GM21367 (cell line): ENCODE data around the gene INO80B.
A peak's percentile ranks its signal among the peaks of the same experiment; 100 is the strongest.

Experiments used
- ATAC-seq: cut with Tn5 transposase; IDR thresholded peaks from one replicate; pipeline ENCODE4 v1.9.1; 2021; ENCODE audit not compliant: unreplicated experiment

The INO80B gene

GRCh38 chr2:74500578-74500946, 45.7 kb downstream of the INO80B start:
- no peak for ATAC-seq

DNA sequence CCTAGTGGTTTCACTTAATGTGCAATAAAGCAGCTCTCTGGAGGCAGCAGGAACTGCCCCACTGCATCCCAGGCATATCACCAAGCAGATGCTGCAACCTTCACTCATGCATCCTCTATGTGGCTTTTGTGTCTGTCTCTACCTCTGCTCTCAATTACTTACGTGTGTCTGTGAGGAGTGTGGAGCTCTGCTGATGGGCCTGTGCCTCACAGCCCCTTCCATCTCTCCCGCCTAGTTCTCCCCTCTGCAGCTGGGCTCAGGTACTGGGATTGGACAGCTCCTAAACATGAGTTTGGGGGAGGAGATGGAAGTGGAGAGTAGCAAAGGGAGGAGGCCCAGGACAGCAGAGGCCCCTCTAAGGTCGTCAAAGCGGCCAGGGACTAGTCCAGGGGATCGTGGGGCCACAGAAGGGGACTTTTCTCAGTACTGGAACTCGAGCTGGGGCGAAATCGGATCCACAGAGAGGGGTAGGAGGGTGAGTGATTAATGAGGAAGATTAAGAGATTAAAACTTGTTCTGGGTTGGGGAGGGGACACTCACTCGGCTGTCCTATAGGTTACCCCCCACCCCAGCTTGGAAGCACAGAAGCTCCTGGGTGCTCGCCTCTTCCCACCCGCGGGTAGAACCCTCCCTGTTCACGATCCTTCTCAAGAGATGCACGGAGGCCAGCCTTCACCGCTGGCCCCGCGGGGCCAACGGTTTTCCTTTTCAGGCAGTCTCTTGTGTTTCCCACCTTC, 46.6 kb downstream of the INO80B start:
- ATAC-seq: no peak

DNA sequence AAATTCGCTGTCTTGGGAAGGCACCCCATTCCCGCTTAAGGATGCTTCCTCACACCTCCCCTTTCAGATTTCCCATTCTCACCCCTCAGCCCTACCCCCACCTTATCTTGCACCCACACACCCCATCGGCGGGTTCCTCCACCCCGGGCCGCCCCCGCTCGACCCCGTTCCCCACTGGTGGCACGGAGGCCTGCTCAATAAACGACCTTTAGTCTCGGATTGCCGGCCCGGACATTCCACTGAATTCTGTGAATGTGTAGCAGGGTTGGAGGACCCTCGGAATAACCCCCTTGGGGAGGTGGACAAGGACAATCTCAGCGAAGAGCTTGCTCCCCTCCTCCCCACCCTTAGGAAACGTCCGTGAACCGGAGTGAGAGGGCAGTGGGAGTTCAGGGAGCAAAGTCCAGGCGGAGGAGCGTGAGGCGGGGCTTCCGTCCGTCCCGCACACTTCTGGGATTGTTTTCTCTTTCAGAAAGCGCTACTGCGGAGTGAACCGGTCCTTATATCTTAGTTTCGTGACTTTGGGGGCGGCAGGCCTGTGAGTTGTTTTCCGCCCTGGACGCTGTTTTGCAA, 47.3 kb downstream of the INO80B start:
- no peak for ATAC-seq

DNA sequence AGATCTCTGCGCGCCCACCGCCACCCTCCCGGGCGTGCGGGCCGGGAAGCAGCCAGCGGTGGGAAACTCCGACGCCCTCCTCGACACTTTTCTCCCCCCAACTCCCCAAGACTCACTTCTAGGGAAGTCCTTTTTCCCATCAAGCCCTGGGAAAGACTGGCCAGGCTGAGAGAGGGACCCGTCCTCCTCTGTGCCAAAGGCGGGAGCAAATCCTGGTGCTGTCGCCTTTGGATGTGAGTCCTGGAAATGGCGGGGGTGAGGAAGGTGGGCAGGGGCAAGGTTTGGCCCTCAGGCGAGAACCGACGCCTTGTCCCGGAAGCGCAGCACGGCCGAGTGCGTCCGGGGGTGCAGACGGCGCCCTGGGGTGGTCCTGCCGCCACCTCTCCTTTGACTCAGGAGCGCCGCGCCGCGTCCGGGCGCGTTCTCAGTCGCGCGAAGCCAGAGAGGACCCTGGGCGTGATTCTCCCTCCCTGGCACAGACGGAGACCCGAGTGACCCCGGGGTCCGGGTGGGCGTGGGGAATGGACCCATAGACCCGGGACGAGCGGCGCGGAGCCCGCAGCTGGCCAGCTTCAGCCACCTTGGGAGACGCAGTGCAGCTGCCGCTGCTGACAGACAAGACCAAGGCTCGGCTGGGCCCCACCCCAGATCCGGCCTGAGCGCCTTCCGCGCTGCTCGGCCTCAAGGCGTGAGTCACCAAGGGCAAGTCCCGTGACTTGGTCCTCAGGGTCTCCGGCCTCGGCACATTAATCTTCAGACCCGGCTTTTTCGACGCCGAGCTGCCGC, 48.0 kb downstream of the INO80B start:
- no peak for ATAC-seq

DNA sequence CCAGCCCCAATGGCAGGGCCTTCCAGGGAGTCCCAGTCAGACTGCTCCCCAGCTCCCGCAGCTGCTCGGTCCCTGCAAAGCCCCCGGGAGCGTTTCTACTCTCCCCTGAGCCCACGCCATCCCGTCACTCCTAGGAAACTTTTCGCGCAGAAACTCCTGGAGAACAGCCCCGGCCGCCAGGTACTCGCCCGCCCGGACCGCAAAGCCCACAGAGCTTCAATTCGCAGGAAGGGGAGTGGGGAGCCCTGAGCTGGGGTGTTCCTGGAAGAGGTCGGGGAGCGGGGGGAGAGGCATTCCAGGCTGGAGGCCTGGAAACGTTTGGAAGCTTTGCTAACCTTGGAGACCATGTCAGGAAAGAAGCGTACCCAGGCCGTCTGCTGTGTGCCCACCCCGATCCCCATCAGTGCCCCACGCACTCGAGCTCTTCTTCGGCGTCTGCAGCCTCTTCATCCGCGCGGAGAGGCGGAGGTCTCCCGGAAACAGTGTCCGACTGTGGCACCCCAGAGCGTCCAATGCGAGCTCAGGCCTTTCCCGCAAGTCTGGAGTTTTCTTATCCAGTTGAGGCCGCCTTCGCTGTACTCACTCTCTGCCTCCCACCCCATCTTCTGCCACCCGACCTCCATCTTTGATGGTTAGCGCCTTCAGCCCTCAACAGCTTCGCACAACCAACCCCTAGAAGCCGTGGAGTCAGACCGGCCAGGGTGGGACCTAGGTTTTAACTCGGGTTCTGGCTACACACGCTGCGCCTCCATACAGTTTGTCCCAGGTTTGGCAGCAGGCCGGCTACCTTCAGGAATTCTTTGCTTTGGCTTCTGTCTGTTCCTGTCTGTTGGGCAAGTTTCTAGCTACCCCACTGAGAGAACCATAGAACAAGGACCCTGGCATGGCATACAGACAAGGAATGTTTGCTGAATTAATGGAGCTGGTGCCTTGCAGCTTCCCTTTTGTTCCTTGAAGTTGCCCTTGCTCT, 48.9 kb downstream of the INO80B start:
- no peak for ATAC-seq

DNA sequence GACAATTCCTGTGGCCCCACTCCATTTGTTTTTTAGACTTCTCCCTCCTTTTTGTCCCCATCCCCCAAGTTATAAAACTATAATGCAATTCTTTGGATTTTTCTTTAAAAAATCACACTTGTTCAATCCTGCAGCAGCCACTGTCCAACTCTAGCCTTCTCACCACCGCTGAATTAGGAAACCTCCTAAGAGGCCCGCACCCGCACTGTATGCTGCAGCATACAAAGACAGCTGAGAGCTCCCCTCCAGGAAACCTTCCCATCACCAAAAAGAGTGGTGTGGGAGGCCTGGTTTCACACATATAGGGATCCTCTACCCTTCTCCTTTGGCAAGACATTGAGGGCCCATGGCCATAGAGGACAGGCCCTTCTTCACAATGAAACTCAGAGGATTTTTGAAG, 49.7 kb downstream of the INO80B start:
- ATAC-seq: no peak

DNA sequence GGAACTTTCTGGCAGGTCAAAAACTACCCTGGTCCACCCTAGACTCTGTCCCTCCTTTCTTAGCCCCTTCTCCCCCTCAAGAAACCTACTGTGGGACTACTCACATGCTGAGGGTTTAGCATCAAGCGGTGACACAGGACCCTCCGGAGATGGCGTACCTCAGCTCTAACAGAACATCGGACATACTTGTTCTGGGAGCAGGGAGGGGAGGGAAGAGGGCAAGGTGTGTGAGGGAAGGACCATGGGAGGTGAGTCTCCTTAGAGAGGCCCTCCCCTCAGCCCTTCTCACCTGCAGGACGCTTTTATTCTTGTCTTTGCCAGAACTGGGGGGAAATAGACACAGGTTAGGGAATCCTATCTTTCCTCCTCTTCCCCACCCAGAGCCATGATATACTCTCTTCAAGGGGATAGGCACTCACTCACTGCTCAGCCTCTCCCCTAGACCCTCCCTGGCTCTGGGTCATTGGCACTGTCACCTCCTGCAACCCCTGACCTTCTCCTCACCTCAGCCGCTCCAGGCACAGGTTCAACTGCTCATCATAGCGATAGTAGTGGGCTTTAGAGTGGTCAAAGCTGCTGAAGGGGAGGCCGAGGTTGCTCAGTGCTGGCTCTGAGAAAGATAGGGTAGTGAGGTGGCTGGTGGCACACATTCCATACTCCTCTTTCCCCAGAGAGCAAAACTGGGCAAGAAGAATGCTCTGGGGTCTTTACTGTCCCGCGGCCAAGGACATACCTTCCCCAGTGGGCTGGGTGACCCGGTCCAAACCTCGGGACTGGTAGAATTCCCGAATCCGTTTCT, 50.8 kb downstream of the INO80B start:
- no peak for ATAC-seq

DNA sequence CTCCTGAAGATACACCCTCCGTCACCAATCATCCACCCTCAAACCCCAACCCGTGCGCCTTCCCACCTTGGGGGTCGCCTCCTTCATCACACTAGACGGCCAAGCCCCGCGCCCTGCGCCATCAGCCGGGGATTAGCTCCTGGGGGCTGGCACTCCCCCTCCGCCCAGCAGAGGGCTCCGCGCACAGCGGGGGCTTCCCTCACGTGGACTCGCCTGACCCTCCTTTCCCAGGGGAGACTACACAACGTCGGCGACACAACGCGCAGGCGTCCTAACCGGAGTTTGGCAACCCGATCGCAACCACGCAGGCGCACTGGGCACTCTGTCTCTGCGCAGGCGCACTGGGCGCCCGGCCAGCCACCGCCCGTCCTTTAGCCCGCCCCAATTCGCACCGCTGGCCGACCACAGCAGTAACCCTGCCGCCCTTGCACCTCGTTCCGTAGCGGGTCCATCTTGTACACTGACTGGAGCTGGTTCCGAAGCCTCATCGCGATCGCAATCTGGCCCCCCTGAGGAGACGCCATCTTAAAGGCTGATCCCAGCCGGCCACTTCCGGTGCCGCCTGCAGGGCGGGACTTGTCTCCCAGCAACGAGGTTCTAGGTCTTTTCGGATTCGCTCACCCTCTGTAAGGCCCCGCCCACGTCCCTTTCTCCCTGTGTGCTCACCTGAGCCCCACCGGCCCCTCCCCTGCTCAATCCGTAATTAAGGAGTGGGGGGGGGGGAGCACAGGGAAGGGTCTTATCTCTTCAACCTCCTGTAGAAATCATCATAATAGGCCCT, 52.4 kb downstream of the INO80B start, which contains the start of gene PCGF1:
TSS of gene PCGF1 (minus strand) at position 551 of the 781 bp plus-strand sequence. CDS start at position 524, 27 bp downstream.
- peak; percentile 88 for ATAC-seq
